K562 (cell line): ENCODE results near the gene NCAM2. TPM values are rescaled to one million over a fixed set of nuclear protein-coding genes. Genes with fewer than 3 reads are reported as not detected.

Experiments
- ATAC-seq: fragments of 200-7000 bp; cut with Tn5 transposase; 3 replicates; pipeline ENCODE4 v1.9.1; 2020; ENCODE audit warnings: moderate library complexity
- BruUV-seq: library from RNA; stranded (reverse); fragments of 400-500 nt; replicated peaks from 2 replicates; lab custom pipeline; 2021; lab: Mats Ljungman, UMichigan
- CTCF ChIA-PET: fragments of 300-600 bp; formaldehyde crosslinking; extraction: SDS; loops from one replicate; lab custom pipeline; 2021; ENCODE audit warnings: low intra/inter-chr PET ratio; lab: Yijun Ruan, JAX
- POLR2A ChIA-PET: fragments of 300-600, 350-650 bp; sonication (Branson Sonifier 250); formaldehyde crosslinking; extraction: SDS; loops from one replicate; lab custom pipeline; 2021; ENCODE audit warnings: antibody characterized with exemption, inconsistent platforms; lab: Yijun Ruan, JAX
- DNase-seq, 4 experiments: peaks; one replicate each; pipeline versions ENCODE4 v3.0.0 to v3.0.0-alpha.2; 2011 to 2018; ENCODE audit warnings: low spot score in 3 of 4, mixed read lengths in 3 of 4; ENCODE audit errors: extremely low read depth in 1 of 4
- FAIRE-seq: peaks from 2 replicates; lab custom pipeline; 2011; peaks lifted over from hg19 to GRCh38; lab: Jason Lieb, UNC
- H2AFZ ChIP-seq: 2 replicates; pipeline ENCODE4 v1.6.0; 2011; ENCODE audit warnings: low read depth, low read length, control low read depth, inconsistent platforms
- H3K27ac ChIP-seq: fragments of 200-600 bp; 3 replicates; pipeline ENCODE4 v1.8.0; 2011; ENCODE audit warnings: low read depth, mild to moderate bottlenecking, control low read depth, inconsistent platforms, low read length, moderate library complexity, mixed read lengths; ENCODE audit errors: extremely low read depth
- H3K27me3 ChIP-seq, 2 experiments: fragments of 300-600 bp in 1 of 2; 2 replicates in 1 of 2; 3 replicates in 1 of 2; pipeline versions ENCODE4 v1.6.0 to v1.8.0; 2011; ENCODE audit warnings: inconsistent platforms in 2 of 2, low read length in 2 of 2, mild to moderate bottlenecking in 1 of 2, mixed read lengths in 1 of 2, moderate library complexity in 1 of 2; ENCODE audit not compliant: control insufficient read depth in 2 of 2, insufficient read depth in 2 of 2
- H3K36me3 ChIP-seq: fragments of 300-600 bp; 3 replicates; pipeline ENCODE4 v1.8.0; 2011; ENCODE audit warnings: mild to moderate bottlenecking, low read length, inconsistent platforms; ENCODE audit not compliant: control insufficient read depth, insufficient read depth
- H3K4me1 ChIP-seq, 2 experiments: fragments of 200-600 bp in 1 of 2; replicated peaks in 1 of 2; 2 replicates in 1 of 2; 3 replicates in 1 of 2; pipeline versions ENCODE4 v1.5.1 to v1.8.0; 2011; ENCODE audit warnings: inconsistent platforms in 2 of 2, low read length in 2 of 2, mild to moderate bottlenecking in 1 of 2, mixed read lengths in 1 of 2, moderate library complexity in 1 of 2; ENCODE audit not compliant: control insufficient read depth in 2 of 2, insufficient read depth in 2 of 2
- H3K4me2 ChIP-seq: 2 replicates; pipeline ENCODE4 v1.6.1; 2011; ENCODE audit warnings: low read length, control low read depth, inconsistent platforms, mixed read lengths; ENCODE audit not compliant: insufficient read depth
- H3K4me3 ChIP-seq: fragments of 200-600 bp; sonication (generic), shearing (Covaris generic); 2 replicates; pipeline ENCODE4 v1.5.1; 2016; ENCODE audit warnings: control low read depth, inconsistent platforms
- H3K79me2 ChIP-seq: fragments of 200-600 bp; 3 replicates; pipeline ENCODE4 v1.8.0; 2011; ENCODE audit warnings: low read length, inconsistent platforms; ENCODE audit not compliant: control insufficient read depth, insufficient read depth
- H3K9ac ChIP-seq, 2 experiments: 2 replicates each; pipeline versions ENCODE4 v1.6.0 to v1.6.1; 2011; ENCODE audit warnings: low read depth in 2 of 2, low read length in 2 of 2, control low read depth in 1 of 2, inconsistent platforms in 1 of 2, mild to moderate bottlenecking in 1 of 2, mixed read lengths in 1 of 2; ENCODE audit not compliant: insufficient read depth in 1 of 2
- H3K9me1 ChIP-seq: one replicate; pipeline ENCODE4 v1.6.0; 2011; ENCODE audit warnings: inconsistent platforms, mild to moderate bottlenecking, low read length, moderate library complexity; ENCODE audit not compliant: control insufficient read depth, insufficient read depth
- H3K9me3 ChIP-seq: replicated peaks from 2 replicates; pipeline ENCODE4 v1.5.1; 2011; ENCODE audit warnings: low read depth, low read length, inconsistent platforms; ENCODE audit not compliant: control insufficient read depth, insufficient read depth
- H4K20me1 ChIP-seq: replicated peaks from 2 replicates; pipeline ENCODE4 v1.6.1; 2011; ENCODE audit warnings: low read length, inconsistent platforms, mixed read lengths; ENCODE audit not compliant: control insufficient read depth, insufficient read depth
- CEBPZ ChIP-seq: fragments of 150-350 bp; IDR thresholded peaks from 2 replicates; pipeline ENCODE4 v1.6.1; 2014; ENCODE audit warnings: low read depth, mild to moderate bottlenecking, low read length, borderline replicate concordance
- HOMEZ ChIP-seq: fragments of 250-450 bp; sonication (Bioruptor Pico); IDR thresholded peaks from 2 replicates; pipeline ENCODE4 v1.4.0; 2020; ENCODE audit warnings: mild to moderate bottlenecking, moderate library complexity
- IRF9 ChIP-seq: fragments of 450-650 bp; IDR thresholded peaks from 2 replicates; pipeline ENCODE4 v1.6.1; 2016; ENCODE audit warnings: missing biosample characterization, missing genetic modification characterization
- POLR2G ChIP-seq: fragments of 200-400 bp; formaldehyde crosslinking; IDR thresholded peaks from 2 replicates; pipeline ENCODE4 v1.6.1; 2017; ENCODE audit warnings: low read depth, mild to moderate bottlenecking, antibody characterized with exemption, low read length, moderate library complexity
- PTBP1 ChIP-seq: fragments of 200-400 bp; formaldehyde crosslinking; IDR thresholded peaks from 2 replicates; pipeline ENCODE4 v1.6.1; 2017; ENCODE audit warnings: low read depth, low read length
- ZBED1 ChIP-seq: IDR thresholded peaks from 2 replicates; pipeline ENCODE4 v1.6.1; 2014
- ZFP91 ChIP-seq: sonication (generic); formaldehyde crosslinking; IDR thresholded peaks from 2 replicates; pipeline ENCODE4 v1.8.0; 2022; ENCODE audit warnings: mild to moderate bottlenecking, missing genetic modification reagents
- WGBS: fragments of 100-300 bp; shearing (Covaris generic); methylation state at CpG from one replicate; pipeline ENCODE4 v1.1.6; 2016; ENCODE audit warnings: low coverage, mixed read lengths; ENCODE audit not compliant: insufficient coverage; ENCODE audit errors: missing lambda C conversion rate; 5-methylcytosine and 5-hydroxymethylcytosine counted together
- in situ Hi-C: fragments of 300-500 bp; cut with MboI; formaldehyde crosslinking; loops from 4 replicates; pipeline ENCODE4 v1.15.0; 2018; ENCODE audit warnings: inconsistent platforms, mixed read lengths
- intact Hi-C: fragments of 100-400 bp; cut with micrococcal nuclease; formaldehyde crosslinking; loops from 2 replicates; pipeline ENCODE4 v1.14.2; 2022
- polyA plus RNA-seq, 8 experiments: library from polyadenylated mRNA; depleted of rRNA in 4 of 8; stranded (reverse) in 5 of 8; unstranded in 3 of 8; fragments of >200 nt; fragmentation: Nextera tagmentation in 2 of 8; fragmentation: Illumina TruSeq in 1 of 8; extraction: Ambion mirVana in 2 of 8; extraction: Trizol in 1 of 8; gene quantifications; 2 replicates each; pipeline versions ENCODE4 v1.2.1 to v1.2.3, GENCODE V29; 2011 to 2014; ENCODE audit warnings: inconsistent platforms in 1 of 8, missing spikeins in 1 of 8
- total RNA-seq, 7 experiments: library from RNA; depleted of rRNA in 6 of 7; stranded (reverse); fragments of >200 nt in 6 of 7; fragmentation: Illumina TruSeq in 2 of 7; extraction: Trizol in 2 of 7; gene quantifications; 2 replicates each; pipeline versions ENCODE4 v1.2.1 to v1.2.3, GENCODE V29; 2011 to 2021; ENCODE audit warnings: low replicate concordance in 1 of 7

The NCAM2 gene
- total and polyA plus RNA-seq, 9 of the 15 experiments (the other 6 are each of a cell fraction or from before 2014, with no cell fraction given), result 14.0 to 58.2 (median 27.8) TPM

- no peak for TF ChIP-seq POLR2G
- TF ChIP-seq, all 486 proteins: peak for 0
These were observed 270.7 kb downstream of the NCAM2 start (continued) for GRCh38 chr21:21268885-21269284.

- Histone ChIP-seq H3K27ac (no peak overlapping the region; the same call in 2 of the 3 replicates), H3K27me3 (no peaks in the 10 kb centered on the region), H3K79me2 (peaks cover 26% of the 10 kb centered on the region; the same call in 2 of the 3 replicates), H3K4me2 (no peak overlapping the region), H4K20me1 (no peaks in the 10 kb centered on the region), H3K4me3 (no peak overlapping the region), H3K9ac (no peak overlapping the region), H2AFZ (no peak overlapping the region), H3K36me3 (peaks cover 4% of the 10 kb centered on the region; the same call in 1 of the 3 replicates), H3K9me1 (no peaks in the 10 kb centered on the region), H3K9me3 (no peaks in the 10 kb centered on the region), H3K4me1 (peaks cover 0 to 4% of the 10 kb centered on the region in 2 experiments; a peak in 1 of 5 replicates)
- intact Hi-C loops, result no loop called here
- ChIA-PET CTCF (no interaction called here), POLR2A (interaction anchor here (1.0 kb wide), 1 partner anchor 16 kb away, joined by 3 read pairs; no protein-coding TSS in a partner anchor)
- TF ChIP-seq IRF9 (tag), result no peak
- no peak for TF ChIP-seq ZBED1
- TF ChIP-seq ZFP91, result no peak
- TF ChIP-seq HOMEZ (CRISPR knock-in tag), result no peak
- TF ChIP-seq PTBP1, result no peak
- no peak for TF ChIP-seq CEBPZ
- WGBS, result 58% methylated on average over 13 of the region's 13 CpGs
- no TSS peak for BruUV-seq
- DNase-seq (no peak), FAIRE-seq (peak; percentile 15), ATAC-seq (peak; percentile 36; the same call in 2 of the 3 replicates)
- in situ Hi-C loops, result no loop called here
These were observed 281.1 kb downstream of the NCAM2 start for GRCh38 chr21:21279193-21279901.
